Neutrophil (primary cell): ENCODE results near the gene ZFPM1.
"Not testable (repeated sequence)": the region's sequence is repeated elsewhere in the genome, so short reads cannot be mapped to it uniquely, and the experiment has no call there.

Experiments
- H3K27ac ChIP-seq: fragments of 200-600 bp; sonication (generic); 2 replicates; pipeline ENCODE4 v1.5.1; 2016; ENCODE audit warnings: mild to moderate bottlenecking, moderate library complexity
- H3K27me3 ChIP-seq: fragments of 200-600 bp; sonication (generic); 2 replicates; pipeline ENCODE4 v1.6.0; 2016; ENCODE audit warnings: mild to moderate bottlenecking
- H3K36me3 ChIP-seq: fragments of 200-600 bp; sonication (generic); 2 replicates; pipeline ENCODE4 v1.5.1; 2017
- H3K4me1 ChIP-seq, 2 experiments: fragments of 200-600 bp in 1 of 2; sonication (generic) in 1 of 2; 1 replicate in 1 of 2; 2 replicates in 1 of 2; pipeline versions ENCODE4 v1.5.1 to v1.6.1; 2013 to 2016; ENCODE audit warnings: low read depth in 1 of 2, low read length in 1 of 2, mild to moderate bottlenecking in 1 of 2, moderate library complexity in 1 of 2; ENCODE audit not compliant: control insufficient read depth in 1 of 2, insufficient read depth in 1 of 2
- H3K4me3 ChIP-seq, 2 experiments: fragments of 200-600 bp in 1 of 2; sonication (generic) in 1 of 2; 1 replicate in 1 of 2; 2 replicates in 1 of 2; pipeline ENCODE4 v1.5.1; 2013 to 2016; ENCODE audit warnings: low read depth in 1 of 2, low read length in 1 of 2, mild to moderate bottlenecking in 1 of 2, moderate library complexity in 1 of 2
- H3K9me3 ChIP-seq: fragments of 200-600 bp; sonication (generic); 2 replicates; pipeline ENCODE4 v1.5.1; 2016
- CTCF ChIP-seq: fragments of 200-600 bp; sonication (generic); IDR thresholded peaks from 2 replicates; pipeline ENCODE4 v1.5.1; 2016; ENCODE audit warnings: antibody characterized with exemption

Gene ZFPM1

GRCh38 chr16:88466175-88466862 is 13.2 kb downstream of the ZFPM1 start:
- Histone ChIP-seq H3K36me3 (no peaks in the 10 kb centered on the region), H3K27me3 (peaks cover 29% of the 10 kb centered on the region), H3K9me3 (no peaks in the 10 kb centered on the region), H3K27ac (no peak overlapping the region), H3K4me3 (no peak overlapping the region), H3K4me1 (no peaks in the 10 kb centered on the region)
- no peak for TF ChIP-seq CTCF

GRCh38 chr16:88466949-88467348 is 13.9 kb downstream of the ZFPM1 start:
- no peaks in the 10 kb centered on the region for H3K9me3 ChIP-seq
- no peak overlapping the region for H3K4me3 ChIP-seq
- no peaks in the 10 kb centered on the region for H3K4me1 ChIP-seq
- H3K36me3 ChIP-seq = no peaks in the 10 kb centered on the region
- H3K27me3 ChIP-seq = peaks cover 23% of the 10 kb centered on the region
- TF ChIP-seq CTCF = no peak
- H3K27ac ChIP-seq = no peak overlapping the region

- H3K4me3 ChIP-seq = no peak overlapping the region
- H3K27me3 ChIP-seq = peaks cover 17% of the 10 kb centered on the region
- H3K36me3 ChIP-seq = no peaks in the 10 kb centered on the region
- TF ChIP-seq CTCF = no peak
- H3K4me1 ChIP-seq = no peaks in the 10 kb centered on the region
- H3K27ac ChIP-seq = no peak overlapping the region
- H3K9me3 ChIP-seq = no peaks in the 10 kb centered on the region
Observed at GRCh38 chr16:88467541-88467944, 14.5 kb downstream of the ZFPM1 start.

- no peaks in the 10 kb centered on the region for H3K9me3 ChIP-seq
- no peak overlapping the region for H3K27ac ChIP-seq
- H3K27me3 ChIP-seq = peaks cover 17% of the 10 kb centered on the region
- no peak overlapping the region for H3K4me3 ChIP-seq
- no peaks in the 10 kb centered on the region for H3K36me3 ChIP-seq
- no peaks in the 10 kb centered on the region for H3K4me1 ChIP-seq
- TF ChIP-seq CTCF = no peak
Observed at GRCh38 chr16:88468275-88469129, 15.4 kb downstream of the ZFPM1 start.

GRCh38 chr16:88469615-88470395 is 16.7 kb downstream of the ZFPM1 start:
- Histone ChIP-seq H3K27ac (no peak overlapping the region), H3K36me3 (no peaks in the 10 kb centered on the region), H3K9me3 (no peaks in the 10 kb centered on the region), H3K4me1 (no peaks in the 10 kb centered on the region), H3K4me3 (no peak overlapping the region), H3K27me3 (peaks cover 11% of the 10 kb centered on the region)
- TF ChIP-seq CTCF = no peak

- H3K9me3 ChIP-seq, H3K27ac ChIP-seq: not testable (repeated sequence)
Observed at GRCh38 chr16:88470396-88470680, 17.3 kb downstream of the ZFPM1 start.

GRCh38 chr16:88470696-88471095 is 17.6 kb downstream of the ZFPM1 start:
- H3K36me3 ChIP-seq, H3K27ac ChIP-seq, H3K4me1 ChIP-seq, H3K4me3 ChIP-seq, H3K27me3 ChIP-seq, H3K9me3 ChIP-seq: not testable (repeated sequence)

More at GRCh38 chr16:88470396-88470680, 17.3 kb downstream of the ZFPM1 start:
- H3K4me3 ChIP-seq, H3K36me3 ChIP-seq, H3K27me3 ChIP-seq, H3K4me1 ChIP-seq: not testable (repeated sequence)
